Fibroblast of pulmonary artery (primary cell): ENCODE data around the gene LRMDA.

Experiments used
- DNase-seq: peaks from one replicate; pipeline ENCODE4 v3.0.0-alpha.2; 2010; ENCODE audit warnings: low read depth
- H3K4me3 ChIP-seq: replicated peaks from 2 replicates; pipeline ENCODE4 v1.5.1; 2011; ENCODE audit warnings: low read depth, mild to moderate bottlenecking, control low read depth, low read length, moderate library complexity
- TF ChIP-seq, protein P1 (sequence below): IDR thresholded peaks from 2 replicates; pipeline ENCODE4 v1.5.1; 2011; ENCODE audit warnings: mild to moderate bottlenecking, control low read depth, low read length, inconsistent platforms; ENCODE audit errors: missing control alignments

LRMDA gene

DNA sequence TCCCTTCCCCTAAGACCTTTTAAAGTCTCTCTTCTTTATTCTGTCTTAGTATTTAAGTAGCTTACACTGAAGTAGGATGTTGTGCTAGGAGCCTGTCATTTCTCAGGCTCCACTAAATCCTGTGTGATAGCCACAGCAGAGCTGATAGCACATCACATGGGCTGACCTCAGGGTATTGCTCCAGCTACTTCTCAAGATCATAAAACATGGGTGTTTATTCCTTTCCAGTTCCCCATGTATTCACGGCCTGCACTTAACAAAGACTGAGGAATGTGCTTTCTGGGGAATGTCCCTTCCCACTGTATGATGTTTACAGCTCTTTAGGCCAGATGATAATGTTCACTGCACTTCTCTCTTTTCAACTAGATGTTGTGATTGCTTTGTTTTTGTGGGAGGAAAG, 1119.4 kb downstream of the LRMDA start:
- H3K4me3 ChIP-seq = no peak overlapping the region
- DNase-seq = peak; percentile 26
- TF ChIP-seq, protein P1, sequence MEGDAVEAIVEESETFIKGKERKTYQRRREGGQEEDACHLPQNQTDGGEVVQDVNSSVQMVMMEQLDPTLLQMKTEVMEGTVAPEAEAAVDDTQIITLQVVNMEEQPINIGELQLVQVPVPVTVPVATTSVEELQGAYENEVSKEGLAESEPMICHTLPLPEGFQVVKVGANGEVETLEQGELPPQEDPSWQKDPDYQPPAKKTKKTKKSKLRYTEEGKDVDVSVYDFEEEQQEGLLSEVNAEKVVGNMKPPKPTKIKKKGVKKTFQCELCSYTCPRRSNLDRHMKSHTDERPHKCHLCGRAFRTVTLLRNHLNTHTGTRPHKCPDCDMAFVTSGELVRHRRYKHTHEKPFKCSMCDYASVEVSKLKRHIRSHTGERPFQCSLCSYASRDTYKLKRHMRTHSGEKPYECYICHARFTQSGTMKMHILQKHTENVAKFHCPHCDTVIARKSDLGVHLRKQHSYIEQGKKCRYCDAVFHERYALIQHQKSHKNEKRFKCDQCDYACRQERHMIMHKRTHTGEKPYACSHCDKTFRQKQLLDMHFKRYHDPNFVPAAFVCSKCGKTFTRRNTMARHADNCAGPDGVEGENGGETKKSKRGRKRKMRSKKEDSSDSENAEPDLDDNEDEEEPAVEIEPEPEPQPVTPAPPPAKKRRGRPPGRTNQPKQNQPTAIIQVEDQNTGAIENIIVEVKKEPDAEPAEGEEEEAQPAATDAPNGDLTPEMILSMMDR = no peak

DNA sequence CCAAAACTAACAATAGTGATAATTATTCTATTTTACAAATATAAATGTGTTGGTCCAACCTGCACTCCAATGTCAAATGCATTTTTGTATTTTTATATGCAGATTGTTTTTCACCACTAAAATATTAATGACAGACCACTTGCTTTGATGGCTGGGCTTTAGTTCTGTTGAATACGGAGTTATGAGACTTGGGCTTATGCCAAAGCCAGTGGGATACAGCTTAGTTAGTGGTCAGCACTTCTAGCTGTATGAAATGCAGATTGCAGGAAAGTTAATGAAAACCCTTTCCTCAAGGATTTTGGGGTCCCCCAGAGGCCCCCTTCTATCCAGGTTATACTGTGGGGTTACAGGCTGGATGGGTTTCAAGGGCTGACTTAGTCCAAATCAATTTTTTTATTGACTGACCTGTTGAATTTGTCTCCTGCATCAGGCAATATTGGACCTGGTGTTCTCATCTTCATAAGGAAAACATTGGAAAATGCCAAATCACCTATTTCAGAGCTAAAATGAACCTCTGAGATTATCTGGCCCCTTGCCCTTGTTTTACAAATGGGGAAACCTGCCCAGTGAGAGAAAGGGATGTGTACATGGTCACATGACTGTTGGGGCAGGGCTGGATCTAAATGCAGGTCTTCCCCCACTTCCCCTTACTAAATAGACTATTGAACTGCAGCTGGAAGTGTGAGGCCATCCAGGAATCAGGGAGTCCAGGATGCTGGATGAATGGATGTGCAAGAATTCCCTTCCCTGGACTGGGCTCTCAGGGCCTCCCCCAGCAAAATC, 1120.9 kb downstream of the LRMDA start:
- no peak for DNase-seq
- TF ChIP-seq, protein P1 = no peak
- no peak overlapping the region for H3K4me3 ChIP-seq

DNA sequence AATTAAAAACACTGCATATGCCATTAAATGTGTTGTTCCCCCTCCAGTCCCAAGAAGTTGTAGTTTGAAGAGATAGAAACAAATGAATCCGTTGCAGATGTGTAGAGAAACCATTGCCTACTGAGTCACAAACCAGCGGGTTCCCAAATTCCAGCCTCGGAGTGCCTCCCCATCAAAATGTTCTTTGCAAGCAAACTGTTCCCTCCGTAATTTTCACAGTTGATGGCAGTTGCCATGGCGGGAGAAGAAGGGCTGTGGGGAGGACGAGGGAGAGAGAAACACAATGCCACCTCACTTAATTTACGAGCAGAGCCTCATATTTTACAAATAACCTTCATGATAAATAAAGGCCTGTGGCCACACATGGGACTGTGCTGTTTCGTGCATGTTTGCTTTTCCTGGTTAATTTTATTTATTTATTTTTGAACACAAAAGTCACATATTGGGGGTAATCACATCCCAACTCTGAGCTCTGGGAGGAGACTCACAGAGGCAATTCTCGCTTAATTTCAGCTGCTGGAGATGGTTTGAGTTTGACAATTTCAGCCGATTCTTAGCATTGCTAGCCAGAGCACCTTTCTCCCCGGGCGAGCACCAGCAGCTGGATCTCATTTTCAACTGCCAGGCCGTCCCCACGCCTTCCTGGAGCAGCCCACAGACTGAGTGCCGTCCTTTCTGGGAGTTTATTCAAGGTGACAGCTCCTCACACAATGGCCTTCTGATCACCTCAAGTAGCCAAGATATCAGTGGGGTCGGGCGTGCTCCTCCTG, 1122.0 kb downstream of the LRMDA start:
- H3K4me3 ChIP-seq = no peak overlapping the region
- TF ChIP-seq, protein P1 = no peak
- peak; percentile 14 for DNase-seq

DNA sequence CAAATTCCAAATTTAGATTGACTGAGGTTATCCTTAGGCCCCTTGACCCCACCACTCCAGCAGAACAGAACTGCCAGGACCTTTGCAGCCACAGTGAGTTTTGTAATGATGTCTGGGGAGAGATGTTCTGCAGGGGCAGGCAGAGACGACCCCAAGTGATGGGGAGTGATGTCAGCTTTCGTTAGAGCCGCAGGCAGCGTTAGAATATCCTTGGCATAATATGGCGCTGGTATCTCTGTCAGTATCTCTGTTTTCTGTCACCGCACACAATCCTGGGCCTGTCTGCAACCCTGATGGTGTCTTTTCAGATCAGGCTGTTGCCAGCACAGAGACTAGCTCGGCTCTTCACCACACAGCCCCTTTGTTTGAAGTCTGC, 1122.6 kb downstream of the LRMDA start:
- DNase-seq = no peak
- TF ChIP-seq, protein P1 = no peak
- no peak overlapping the region for H3K4me3 ChIP-seq

DNA sequence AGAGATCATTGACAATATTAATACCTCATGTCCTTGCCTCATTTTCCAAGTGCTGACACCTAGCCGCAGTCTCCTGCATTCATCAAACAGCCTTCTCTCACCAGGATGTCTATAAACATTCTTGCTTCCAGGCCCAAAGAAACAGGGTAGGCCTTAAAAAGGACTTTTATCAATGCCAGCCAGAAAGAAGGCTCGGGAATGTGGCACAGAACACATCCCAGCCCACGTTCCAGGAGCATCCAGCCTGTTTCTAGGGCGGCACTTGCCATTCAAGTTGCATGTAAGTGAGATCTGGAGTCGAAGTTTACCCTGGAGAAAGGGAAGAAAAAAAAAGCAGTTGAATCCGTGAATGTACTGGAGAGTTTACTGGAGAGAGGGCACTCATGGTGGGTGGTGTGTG, 1123.1 kb downstream of the LRMDA start:
- no peak for DNase-seq
- H3K4me3 ChIP-seq = no peak overlapping the region
- TF ChIP-seq, protein P1 = no peak

DNA sequence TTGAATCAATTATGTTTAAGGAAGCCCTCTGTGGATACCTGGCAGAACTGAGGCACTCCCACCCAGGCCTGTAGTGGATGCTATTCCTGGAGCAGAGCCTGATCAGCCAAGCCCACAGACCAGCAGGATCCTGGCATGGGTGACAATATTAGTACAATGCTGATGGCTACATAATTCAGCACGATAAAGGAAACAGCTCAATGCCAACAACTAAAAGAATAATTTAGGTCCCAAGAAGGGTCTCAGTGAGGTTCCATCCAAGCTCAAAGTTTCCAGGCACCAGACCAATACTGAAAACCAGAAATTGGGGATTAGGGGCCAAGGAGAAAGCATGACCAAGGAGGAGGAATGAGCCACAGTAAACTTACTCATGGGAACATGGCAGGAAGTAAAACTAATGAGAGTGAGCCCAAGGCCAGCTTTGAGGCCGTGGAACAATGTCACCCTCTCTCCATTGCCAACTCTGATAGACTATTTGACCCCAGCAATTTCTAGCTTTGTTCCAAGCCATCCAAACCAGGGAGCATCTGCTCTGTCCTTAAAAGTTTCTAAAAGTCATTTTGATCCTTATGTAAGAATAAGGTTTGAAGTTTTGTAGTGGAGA, 1123.7 kb downstream of the LRMDA start:
- DNase-seq = no peak
- H3K4me3 ChIP-seq = no peak overlapping the region
- TF ChIP-seq, protein P1 = no peak
